ENCODE measurements around the gene ST6GALNAC5. TPM values are rescaled to one million over a fixed set of nuclear protein-coding genes. Genes with fewer than 3 reads are reported as not detected.

Gene ST6GALNAC5
- total RNA-seq, 3 donors from 2014 or later: 0.38 to 3.8 (median 1.3) TPM

DNA sequence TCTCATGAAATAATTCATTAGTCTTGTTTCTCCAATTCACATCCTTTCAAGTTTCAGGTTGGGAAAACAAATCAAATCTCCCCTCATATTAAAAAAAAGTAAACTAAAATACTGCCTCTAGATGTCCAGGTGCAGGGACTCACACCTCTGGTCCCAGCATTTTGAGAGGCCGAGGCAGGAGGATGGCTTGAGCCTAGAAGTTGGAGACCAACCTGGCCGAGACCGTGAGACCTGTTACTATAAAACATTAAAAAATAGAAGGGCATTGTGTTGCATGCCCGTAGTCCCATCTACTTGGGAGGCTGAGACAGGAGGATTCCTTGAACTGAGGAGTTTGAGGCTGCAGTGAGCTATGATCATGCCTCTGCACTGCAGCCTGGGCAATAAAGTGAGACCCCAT, 61.9 kb downstream of the ST6GALNAC5 start:
- no peak overlapping the region for H3K4me3 ChIP-seq
- no peaks in the 10 kb centered on the region for H3K4me1 ChIP-seq (ENCODE audit: low read depth)
- intact Hi-C loops (cut with DNase I, micrococcal nuclease): no loop called here
- TF ChIP-seq, protein P1, sequence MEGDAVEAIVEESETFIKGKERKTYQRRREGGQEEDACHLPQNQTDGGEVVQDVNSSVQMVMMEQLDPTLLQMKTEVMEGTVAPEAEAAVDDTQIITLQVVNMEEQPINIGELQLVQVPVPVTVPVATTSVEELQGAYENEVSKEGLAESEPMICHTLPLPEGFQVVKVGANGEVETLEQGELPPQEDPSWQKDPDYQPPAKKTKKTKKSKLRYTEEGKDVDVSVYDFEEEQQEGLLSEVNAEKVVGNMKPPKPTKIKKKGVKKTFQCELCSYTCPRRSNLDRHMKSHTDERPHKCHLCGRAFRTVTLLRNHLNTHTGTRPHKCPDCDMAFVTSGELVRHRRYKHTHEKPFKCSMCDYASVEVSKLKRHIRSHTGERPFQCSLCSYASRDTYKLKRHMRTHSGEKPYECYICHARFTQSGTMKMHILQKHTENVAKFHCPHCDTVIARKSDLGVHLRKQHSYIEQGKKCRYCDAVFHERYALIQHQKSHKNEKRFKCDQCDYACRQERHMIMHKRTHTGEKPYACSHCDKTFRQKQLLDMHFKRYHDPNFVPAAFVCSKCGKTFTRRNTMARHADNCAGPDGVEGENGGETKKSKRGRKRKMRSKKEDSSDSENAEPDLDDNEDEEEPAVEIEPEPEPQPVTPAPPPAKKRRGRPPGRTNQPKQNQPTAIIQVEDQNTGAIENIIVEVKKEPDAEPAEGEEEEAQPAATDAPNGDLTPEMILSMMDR (IDR thresholded peaks at IDR 0.05): no peak
- DNase-seq (no peak), ATAC-seq (no peak)
- no peaks in the 10 kb centered on the region for H3K36me3 ChIP-seq (ENCODE audit: low read depth)
- H3K9me3 ChIP-seq: no peaks in the 10 kb centered on the region

DNA sequence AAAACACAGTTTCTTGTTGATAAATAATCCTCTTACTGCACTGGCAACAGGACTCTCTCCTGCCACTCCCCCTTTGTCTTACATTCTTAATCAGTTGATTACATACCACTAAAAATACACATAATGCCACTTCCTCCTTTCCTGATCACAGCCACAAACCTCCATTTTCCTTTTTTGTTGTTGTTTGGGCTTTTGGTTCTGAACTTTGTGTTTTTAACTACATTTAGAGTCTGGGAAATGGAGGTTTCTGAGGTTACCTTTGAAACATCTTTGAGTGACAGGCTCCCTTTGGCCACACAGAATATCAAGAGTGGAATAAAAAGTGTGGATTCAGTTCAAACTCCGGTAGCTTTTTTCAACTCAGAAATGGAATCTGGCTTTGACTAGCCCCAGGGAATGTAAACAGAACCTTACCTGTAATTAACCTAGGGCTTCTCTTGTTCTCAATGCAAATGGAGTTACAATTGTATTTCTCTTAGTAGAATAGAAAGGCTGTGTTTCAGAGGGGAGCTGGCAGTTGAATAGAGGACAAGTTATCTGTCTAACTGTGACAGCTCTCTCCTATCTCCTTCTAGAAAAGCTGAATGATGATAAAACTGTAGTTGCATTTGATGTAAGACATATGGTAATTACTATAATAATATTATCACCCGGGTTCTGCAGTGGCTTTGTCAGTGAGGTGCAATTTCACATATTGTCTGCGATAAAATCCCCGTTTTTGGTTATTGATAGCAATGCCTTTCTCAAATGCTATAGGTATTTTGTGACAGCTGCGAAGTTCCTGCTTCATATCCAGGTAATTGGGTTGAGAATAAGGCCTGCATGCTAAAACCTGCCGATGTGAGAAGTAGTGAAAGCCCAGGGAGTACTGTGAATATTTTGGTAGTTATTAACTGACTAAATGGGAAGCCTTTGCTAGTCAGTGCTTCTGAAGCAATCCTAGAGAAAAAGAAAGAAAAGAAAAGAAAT, 66.9 kb downstream of the ST6GALNAC5 start:
- intact Hi-C loops (cut with DNase I, micrococcal nuclease): no loop called here
- Histone ChIP-seq H3K4me1 (ENCODE audit: low read depth) (no peaks in the 10 kb centered on the region), H3K9me3 (no peaks in the 10 kb centered on the region), H3K36me3 (ENCODE audit: low read depth) (no peaks in the 10 kb centered on the region), H3K4me3 (no peak overlapping the region)
- ATAC-seq: no peak
- TF ChIP-seq, protein P1 (IDR thresholded peaks at IDR 0.05): no peak
- no peak for DNase-seq

DNA sequence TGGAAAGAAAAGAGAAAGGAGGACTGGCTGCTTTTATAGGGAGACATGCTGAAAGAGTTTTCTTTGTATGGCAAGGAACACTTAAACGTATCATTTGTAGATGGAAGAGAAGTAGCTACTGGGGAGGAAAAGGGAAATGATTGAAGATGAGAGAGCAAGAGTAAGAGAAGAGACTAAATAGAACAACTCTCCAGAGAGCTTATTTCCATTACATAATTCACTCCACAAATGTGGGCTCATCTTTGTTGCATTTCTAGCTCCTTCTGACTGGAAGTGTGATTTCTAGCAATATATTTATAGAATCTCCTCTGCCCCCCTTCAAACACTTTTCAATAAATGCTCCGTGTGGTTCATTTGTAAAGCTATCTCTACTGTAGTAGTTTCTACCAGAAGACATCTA, 71.0 kb downstream of the ST6GALNAC5 start:
- DNase-seq (no peak), ATAC-seq (no peak)
- Histone ChIP-seq H3K9me3 (no peaks in the 10 kb centered on the region), H3K4me1 (ENCODE audit: low read depth) (no peaks in the 10 kb centered on the region), H3K4me3 (no peak overlapping the region), H3K36me3 (ENCODE audit: low read depth) (no peaks in the 10 kb centered on the region)
- intact Hi-C loops (cut with DNase I, micrococcal nuclease): no loop called here
- TF ChIP-seq, protein P1 (IDR thresholded peaks at IDR 0.05): no peak

DNA sequence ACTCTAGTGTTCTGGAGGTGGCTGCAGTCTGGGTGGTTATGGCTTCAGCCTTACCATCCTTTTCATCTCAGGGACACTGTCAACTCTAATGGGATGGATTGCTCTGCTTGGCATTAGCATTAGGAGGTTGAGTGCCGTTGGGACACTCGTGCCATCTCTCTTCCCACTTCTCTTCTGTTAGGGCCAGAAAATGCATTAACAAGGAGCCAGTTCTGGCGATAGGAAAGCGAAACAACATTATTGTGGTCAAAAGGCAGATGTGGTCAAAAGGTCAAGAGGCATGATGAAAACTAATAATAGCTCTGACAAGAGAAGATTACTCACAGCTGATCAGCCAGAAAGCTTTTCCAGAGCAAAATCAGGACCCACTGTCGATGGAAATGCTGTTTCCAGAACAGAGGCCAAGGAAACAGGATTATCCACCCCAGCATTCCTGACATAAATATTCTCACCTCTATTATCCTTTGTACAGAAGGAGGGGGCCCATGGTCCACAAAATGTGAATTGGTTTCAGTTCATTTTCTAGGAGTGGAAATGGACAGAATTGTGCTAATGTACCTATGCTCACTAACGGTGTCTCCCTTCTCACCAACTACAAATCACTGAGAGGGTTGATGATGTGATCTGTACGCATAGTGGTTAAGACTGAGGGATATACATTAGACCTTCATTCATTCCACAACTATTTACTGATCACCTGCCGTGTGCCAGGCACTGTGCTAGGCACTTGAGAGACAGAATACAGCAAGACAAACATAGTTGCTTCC, 72.0 kb downstream of the ST6GALNAC5 start:
- intact Hi-C loops (cut with DNase I, micrococcal nuclease): no loop called here
- DNase-seq (peak in 1 of 3 donors; percentile 2), ATAC-seq (no peak)
- H3K4me1 ChIP-seq (ENCODE audit: low read depth): no peaks in the 10 kb centered on the region
- no peaks in the 10 kb centered on the region for H3K9me3 ChIP-seq
- TF ChIP-seq, protein P1 (IDR thresholded peaks at IDR 0.05): no peak
- no peaks in the 10 kb centered on the region for H3K36me3 ChIP-seq (ENCODE audit: low read depth)
- H3K4me3 ChIP-seq: no peak overlapping the region

DNA sequence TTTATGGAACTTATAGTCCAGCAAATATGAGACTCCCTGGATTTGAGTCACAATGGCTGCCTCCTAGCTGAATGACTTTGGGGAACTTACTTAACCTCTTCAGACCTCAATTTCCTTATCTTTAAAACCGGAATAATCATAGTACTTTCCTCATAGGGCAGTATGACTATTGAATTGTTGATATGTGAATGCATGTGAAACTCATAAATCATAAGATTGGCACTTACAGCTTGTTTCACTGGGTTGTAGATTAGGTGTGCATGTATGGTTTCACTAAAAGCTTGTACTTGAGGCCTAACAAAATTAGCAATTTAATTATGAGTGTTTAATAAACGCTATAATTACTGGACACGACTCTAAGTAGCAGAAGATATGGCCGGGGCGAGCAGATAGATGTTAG, 72.5 kb downstream of the ST6GALNAC5 start:
- no peaks in the 10 kb centered on the region for H3K36me3 ChIP-seq (ENCODE audit: low read depth)
- ATAC-seq (no peak), DNase-seq (no peak)
- no peak overlapping the region for H3K4me3 ChIP-seq
- H3K4me1 ChIP-seq (ENCODE audit: low read depth): no peaks in the 10 kb centered on the region
- H3K9me3 ChIP-seq: no peaks in the 10 kb centered on the region
- TF ChIP-seq, protein P1 (IDR thresholded peaks at IDR 0.05): no peak
- intact Hi-C loops (cut with DNase I, micrococcal nuclease): no loop called here

All from mucosa of descending colon (tissue), 3 donors.